Measurements from ENCODE around the gene RHOBTB1.

The RHOBTB1 gene

GRCh38 chr10:60963441-60964256 lies 19.7 kb upstream of the RHOBTB1 start:
- no peak for TF ChIP-seq CTCF (IDR thresholded peaks at IDR 0.05; ENCODE audit: low read depth, low read length)
- no peak for DNase-seq
- peaks cover 5% of the 10 kb centered on the region; the same call in 1 of the 2 replicates for H3K4me1 ChIP-seq
- H3K4me3 ChIP-seq (ENCODE audit: low read depth, low read length) = no peak overlapping the region
- no peaks in the 10 kb centered on the region for H3K9me3 ChIP-seq
- no peaks in the 10 kb centered on the region for H3K27me3 ChIP-seq
- no peaks in the 10 kb centered on the region for H3K36me3 ChIP-seq

GRCh38 chr10:60962946-60963345 lies 19.0 kb upstream of the RHOBTB1 start:
- Histone ChIP-seq H3K9me3 (no peaks in the 10 kb centered on the region), H3K4me3 (ENCODE audit: low read depth, low read length) (no peak overlapping the region), H3K27me3 (no peaks in the 10 kb centered on the region), H3K36me3 (no peaks in the 10 kb centered on the region), H3K4me1 (peaks cover 12% of the 10 kb centered on the region; the same call in 1 of the 2 replicates)
- TF ChIP-seq CTCF (IDR thresholded peaks at IDR 0.05; ENCODE audit: low read depth, low read length) = no peak
- no peak for DNase-seq

GRCh38 chr10:60960913-60961312 lies 16.9 kb upstream of the RHOBTB1 start:
- no peaks in the 10 kb centered on the region for H3K36me3 ChIP-seq
- DNase-seq = no peak
- H3K27me3 ChIP-seq = no peaks in the 10 kb centered on the region
- TF ChIP-seq CTCF (IDR thresholded peaks at IDR 0.05; ENCODE audit: low read depth, low read length) = no peak
- no peaks in the 10 kb centered on the region for H3K9me3 ChIP-seq
- no peak overlapping the region for H3K4me3 ChIP-seq (ENCODE audit: low read depth, low read length)
- H3K4me1 ChIP-seq = peaks cover 22% of the 10 kb centered on the region; the same call in 1 of the 2 replicates

DNA sequence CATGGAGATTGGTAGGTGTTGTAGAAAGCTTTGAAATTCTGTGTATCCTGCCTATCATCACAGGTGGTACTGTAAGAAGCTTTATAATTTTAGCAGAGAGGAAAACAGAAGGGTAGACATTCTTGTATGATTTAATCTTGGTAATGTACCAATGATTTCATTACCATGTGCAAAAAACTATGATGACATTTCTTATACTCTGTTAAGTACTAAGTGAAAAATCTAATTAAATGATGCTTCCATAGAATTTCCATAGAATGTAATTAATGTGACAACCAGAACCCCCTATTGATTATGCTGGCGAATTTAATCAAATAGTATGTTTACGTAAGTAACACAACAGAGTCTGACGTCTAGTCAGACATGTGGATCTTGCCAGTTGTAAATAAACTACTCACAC lies 16.0 kb upstream of the RHOBTB1 start:
- no peak for TF ChIP-seq CTCF (IDR thresholded peaks at IDR 0.05; ENCODE audit: low read depth, low read length)
- no peaks in the 10 kb centered on the region for H3K9me3 ChIP-seq
- peaks cover 22% of the 10 kb centered on the region; the same call in 1 of the 2 replicates for H3K4me1 ChIP-seq
- H3K4me3 ChIP-seq (ENCODE audit: low read depth, low read length) = no peak overlapping the region
- H3K27me3 ChIP-seq = no peaks in the 10 kb centered on the region
- H3K36me3 ChIP-seq = no peaks in the 10 kb centered on the region
- DNase-seq = no peak

DNA sequence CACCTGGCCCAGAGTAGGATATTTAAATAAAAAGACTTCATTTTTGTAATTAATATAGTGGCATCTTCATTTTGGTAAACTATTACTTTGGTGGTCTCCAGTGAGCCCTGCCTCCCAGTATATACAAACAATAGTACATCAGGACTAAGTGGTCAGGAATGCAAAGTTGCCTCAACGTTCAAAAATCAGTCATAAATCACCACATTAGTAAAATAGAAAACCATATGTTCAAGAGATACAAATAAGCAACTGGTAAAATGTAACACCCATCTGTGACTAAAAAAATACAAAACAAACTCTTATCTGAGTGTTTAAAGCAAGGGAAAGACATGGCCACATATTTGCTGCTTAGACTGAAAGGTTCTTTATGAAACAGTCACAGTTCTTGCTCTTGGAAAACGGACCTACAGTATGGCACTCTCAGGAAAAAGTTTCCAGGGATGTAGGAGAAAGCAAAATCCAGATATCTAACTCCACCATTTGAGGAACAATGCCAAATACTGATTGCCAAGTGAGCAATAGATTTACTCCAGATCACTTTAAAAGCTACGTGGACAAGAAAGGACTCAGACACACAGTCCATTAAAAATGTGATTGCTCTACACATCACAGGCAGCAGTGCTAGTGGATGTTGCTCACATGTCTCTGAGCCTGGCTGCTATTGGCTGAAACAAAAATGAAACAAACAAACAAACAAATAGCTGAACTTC lies 15.1 kb upstream of the RHOBTB1 start:
- H3K4me3 ChIP-seq (ENCODE audit: low read depth, low read length) = no peak overlapping the region; the same call in 1 of the 2 replicates
- no peaks in the 10 kb centered on the region for H3K9me3 ChIP-seq
- DNase-seq = peak; percentile 33
- peaks cover 22% of the 10 kb centered on the region; the same call in 1 of the 2 replicates for H3K4me1 ChIP-seq
- H3K36me3 ChIP-seq = no peaks in the 10 kb centered on the region
- TF ChIP-seq CTCF (IDR thresholded peaks at IDR 0.05; ENCODE audit: low read depth, low read length) = no peak
- no peaks in the 10 kb centered on the region for H3K27me3 ChIP-seq

Data from BE2C (cell line).